ENCODE results near the gene SMS.

DNA sequence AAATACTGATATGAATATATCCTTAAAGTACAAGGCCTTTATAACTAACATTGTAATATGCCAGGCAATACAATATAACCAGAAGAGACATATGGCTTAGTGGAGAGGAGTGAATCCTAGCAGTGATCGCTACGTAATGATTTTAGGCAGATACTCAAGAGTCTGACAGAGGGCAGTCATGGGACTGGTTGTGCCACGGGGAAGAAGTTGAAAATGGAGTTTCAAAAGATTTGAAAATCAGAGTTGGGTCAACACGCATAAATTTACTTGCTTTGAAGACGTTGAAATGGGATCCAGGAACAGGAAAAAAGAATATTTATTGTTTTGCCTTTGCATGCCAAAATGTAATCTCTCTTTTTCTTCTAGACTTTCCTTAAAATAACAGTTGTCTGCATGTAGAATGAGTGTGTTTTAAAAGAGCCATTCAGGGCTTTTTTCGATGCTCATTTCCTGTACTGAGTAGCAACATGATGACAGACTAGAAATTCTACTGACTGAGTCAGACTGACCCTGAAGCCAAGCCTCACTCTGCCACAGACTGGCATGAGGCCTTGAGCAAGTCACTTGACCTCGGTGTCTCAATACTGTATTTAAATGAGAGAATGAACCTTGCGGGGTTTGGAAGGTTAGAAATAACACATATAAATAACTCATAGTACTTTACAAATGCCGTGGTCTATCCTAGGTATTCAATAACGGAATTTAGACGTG, 8.1 kb upstream of the SMS start:
- TF ChIP-seq, protein P1, sequence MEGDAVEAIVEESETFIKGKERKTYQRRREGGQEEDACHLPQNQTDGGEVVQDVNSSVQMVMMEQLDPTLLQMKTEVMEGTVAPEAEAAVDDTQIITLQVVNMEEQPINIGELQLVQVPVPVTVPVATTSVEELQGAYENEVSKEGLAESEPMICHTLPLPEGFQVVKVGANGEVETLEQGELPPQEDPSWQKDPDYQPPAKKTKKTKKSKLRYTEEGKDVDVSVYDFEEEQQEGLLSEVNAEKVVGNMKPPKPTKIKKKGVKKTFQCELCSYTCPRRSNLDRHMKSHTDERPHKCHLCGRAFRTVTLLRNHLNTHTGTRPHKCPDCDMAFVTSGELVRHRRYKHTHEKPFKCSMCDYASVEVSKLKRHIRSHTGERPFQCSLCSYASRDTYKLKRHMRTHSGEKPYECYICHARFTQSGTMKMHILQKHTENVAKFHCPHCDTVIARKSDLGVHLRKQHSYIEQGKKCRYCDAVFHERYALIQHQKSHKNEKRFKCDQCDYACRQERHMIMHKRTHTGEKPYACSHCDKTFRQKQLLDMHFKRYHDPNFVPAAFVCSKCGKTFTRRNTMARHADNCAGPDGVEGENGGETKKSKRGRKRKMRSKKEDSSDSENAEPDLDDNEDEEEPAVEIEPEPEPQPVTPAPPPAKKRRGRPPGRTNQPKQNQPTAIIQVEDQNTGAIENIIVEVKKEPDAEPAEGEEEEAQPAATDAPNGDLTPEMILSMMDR (IDR thresholded peaks at IDR 0.05) = no peak
- TF ChIP-seq ZFX (IDR thresholded peaks at IDR 0.05; ENCODE audit: borderline replicate concordance) = no peak
